Hippocampal formation (tissue), 2 donors: Measurements from ENCODE around the gene AHI1.
"Not testable (repeated sequence)": the region's sequence is repeated elsewhere in the genome, so short reads cannot be mapped to it uniquely, and the experiment has no call there.

ENCODE experiments used
- DNase-seq, 2 donors: peaks; one replicate each; lab custom pipeline; 2025; lab: John Stamatoyannopoulos, UW

AHI1 gene

GRCh38 chr6:135261872-135262725 lies 235.4 kb downstream of the AHI1 start:
- no peak for DNase-seq

GRCh38 chr6:135260612-135261011 lies 236.9 kb downstream of the AHI1 start:
- no peak for DNase-seq

- no peak for DNase-seq
Observed at GRCh38 chr6:135258970-135259369, 238.6 kb downstream of the AHI1 start.

- DNase-seq, result no peak
Observed at GRCh38 chr6:135257631-135258405, 239.7 kb downstream of the AHI1 start.

GRCh38 chr6:135256866-135257265 lies 240.7 kb downstream of the AHI1 start:
- no peak for DNase-seq

- DNase-seq, result no peak
Observed at GRCh38 chr6:135254471-135254870, 243.1 kb downstream of the AHI1 start.

GRCh38 chr6:135251498-135252441 lies 245.8 kb downstream of the AHI1 start:
- DNase-seq, result no peak

GRCh38 chr6:135250751-135251497 lies 246.6 kb downstream of the AHI1 start:
- DNase-seq, result no peak

GRCh38 chr6:135250234-135250633 lies 247.3 kb downstream of the AHI1 start:
- no peak for DNase-seq

GRCh38 chr6:135246412-135247012 lies 251.0 kb downstream of the AHI1 start:
- not testable (repeated sequence) for DNase-seq

GRCh38 chr6:135244805-135245204 lies 252.7 kb downstream of the AHI1 start:
- DNase-seq, result no peak

- no peak for DNase-seq
Observed at GRCh38 chr6:135243871-135244796, 253.4 kb downstream of the AHI1 start.

GRCh38 chr6:135240711-135241110 lies 256.8 kb downstream of the AHI1 start:
- DNase-seq, result no peak

- DNase-seq, result no peak
Observed at GRCh38 chr6:135236732-135237131, 260.8 kb downstream of the AHI1 start.

- DNase-seq, result no peak
Observed at GRCh38 chr6:135236319-135236718, 261.2 kb downstream of the AHI1 start.

GRCh38 chr6:135235716-135236115 lies 261.8 kb downstream of the AHI1 start:
- DNase-seq, result no peak

- DNase-seq, result no peak
Observed at GRCh38 chr6:135234492-135234780, 263.1 kb downstream of the AHI1 start.

- no peak for DNase-seq
Observed at GRCh38 chr6:135233686-135234491, 263.7 kb downstream of the AHI1 start.
